HG02763 (cell line): ENCODE data around the gene CHRNG.
"Not testable (repeated sequence)": the region's sequence is repeated elsewhere in the genome, so short reads cannot be mapped to it uniquely, and the experiment has no call there.

Experiments
- ATAC-seq: cut with Tn5 transposase; IDR thresholded peaks from one replicate; pipeline ENCODE4 v1.9.1; 2021; ENCODE audit warnings: mild to moderate bottlenecking, moderate library complexity; ENCODE audit not compliant: unreplicated experiment

Gene CHRNG

GRCh38 chr2:232543491-232543890, 4.0 kb downstream of the CHRNG start:
- no peak for ATAC-seq

GRCh38 chr2:232543928-232544631, 4.6 kb downstream of the CHRNG start:
- no peak for ATAC-seq

- no peak for ATAC-seq
Measured at GRCh38 chr2:232544674-232545073, 5.2 kb downstream of the CHRNG start.

GRCh38 chr2:232545511-232546375, 6.3 kb downstream of the CHRNG start:
- ATAC-seq: no peak

GRCh38 chr2:232547991-232548390, 8.5 kb downstream of the CHRNG start:
- no peak for ATAC-seq

GRCh38 chr2:232549655-232550353, 10.3 kb downstream of the CHRNG start:
- ATAC-seq: no peak

GRCh38 chr2:232550354-232551249, 11.1 kb downstream of the CHRNG start, which contains the start of the genes EIF4E2 and TIGD1:
EIF4E2 (plus strand) TSS chr2:232550689; CDS start chr2:232550725, 36 bp downstream.
TIGD1 (minus strand) TSS chr2:232550557; CDS start chr2:232549882, 675 bp downstream.
- ATAC-seq: peak; percentile 93

- ATAC-seq: no peak
Measured at GRCh38 chr2:232551250-232551638, 11.8 kb downstream of the CHRNG start.

- ATAC-seq: no peak
Measured at GRCh38 chr2:232551776-232552175, 12.3 kb downstream of the CHRNG start.

- no peak for ATAC-seq
Measured at GRCh38 chr2:232556426-232556825, 16.9 kb downstream of the CHRNG start.

GRCh38 chr2:232562515-232563151, 23.1 kb downstream of the CHRNG start:
- ATAC-seq: no peak

- no peak for ATAC-seq
Measured at GRCh38 chr2:232563580-232563979, 24.1 kb downstream of the CHRNG start.

GRCh38 chr2:232567721-232568120, 28.2 kb downstream of the CHRNG start:
- ATAC-seq: no peak

GRCh38 chr2:232568161-232568560, 28.7 kb downstream of the CHRNG start:
- ATAC-seq: no peak

GRCh38 chr2:232569541-232569940, 30.0 kb downstream of the CHRNG start:
- ATAC-seq: no peak

GRCh38 chr2:232570481-232570880, 31.0 kb downstream of the CHRNG start:
- ATAC-seq: not testable (repeated sequence)

GRCh38 chr2:232571026-232571474, 31.6 kb downstream of the CHRNG start:
- ATAC-seq: no peak

- ATAC-seq: no peak
Measured at GRCh38 chr2:232573042-232573441, 33.5 kb downstream of the CHRNG start.

- no peak for ATAC-seq
Measured at GRCh38 chr2:232573771-232574435, 34.4 kb downstream of the CHRNG start.
